OCI-LY7 (cell line): Measurements from ENCODE around the gene SLC1A7. TPM values are rescaled to one million over a fixed set of nuclear protein-coding genes. Genes with fewer than 3 reads are reported as not detected.

ENCODE experiments used
- BruUV-seq: library from RNA; stranded (reverse); fragments of 400-500 nt; replicated peaks from 2 replicates; lab custom pipeline; 2021; lab: Mats Ljungman, UMichigan
- CTCF ChIA-PET: fragments of 300-600 bp; sonication (Branson Sonifier 250); formaldehyde crosslinking; loops from one replicate; lab custom pipeline; 2022; ENCODE audit warnings: antibody characterized with exemption; ENCODE audit not compliant: unreplicated experiment; lab: Charles Lee
- POLR2A ChIA-PET: fragments of 300-600 bp; sonication (Branson Sonifier 250); formaldehyde crosslinking; loops from one replicate; lab custom pipeline; 2022; ENCODE audit warnings: antibody characterized with exemption; lab: Charles Lee
- DNase-seq: peaks from one replicate; pipeline ENCODE4 v3.0.0-alpha.2; 2015; ENCODE audit warnings: low spot score
- H2AFZ ChIP-seq: fragments of 200-600 bp; sonication (generic), shearing (Covaris generic); 2 replicates; pipeline ENCODE4 v1.6.1; 2014; ENCODE audit warnings: mild to moderate bottlenecking, antibody characterized with exemption, low read length, moderate library complexity
- H3K27ac ChIP-seq: fragments of 200-600 bp; sonication (generic); 2 replicates; pipeline ENCODE4 v1.5.1; 2014; ENCODE audit warnings: mixed run types, low read depth, mild to moderate bottlenecking, moderate library complexity, low read length, inconsistent platforms; ENCODE audit not compliant: poor library complexity, severe bottlenecking
- H3K36me3 ChIP-seq: fragments of 200-600 bp; sonication (generic); 2 replicates; pipeline ENCODE4 v1.6.1; 2014; ENCODE audit warnings: mild to moderate bottlenecking, antibody characterized with exemption, low read length, moderate library complexity, mixed read lengths; ENCODE audit not compliant: insufficient read depth
- H3K4me1 ChIP-seq: fragments of 200-600 bp; sonication (generic); 2 replicates; pipeline ENCODE4 v1.5.1; 2014; ENCODE audit warnings: mild to moderate bottlenecking, low read length; ENCODE audit not compliant: insufficient read depth, poor library complexity, severe bottlenecking
- H3K4me2 ChIP-seq: fragments of 200-600 bp; sonication (generic); 2 replicates; pipeline ENCODE4 v1.6.1; 2014; ENCODE audit warnings: mild to moderate bottlenecking, low read length
- H3K4me3 ChIP-seq: fragments of 200-600 bp; sonication (generic); 2 replicates; pipeline ENCODE4 v1.5.1; 2014; ENCODE audit warnings: mild to moderate bottlenecking, low read depth, low read length; ENCODE audit not compliant: poor library complexity, severe bottlenecking
- H3K79me2 ChIP-seq: fragments of 200-600 bp; sonication (generic); 2 replicates; pipeline ENCODE4 v1.6.1; 2016; ENCODE audit warnings: low read depth, mild to moderate bottlenecking, low read length, moderate library complexity, mixed read lengths; ENCODE audit not compliant: insufficient read depth
- H3K9me2 ChIP-seq: fragments of 200-600 bp; sonication (generic); 2 replicates; pipeline ENCODE4 v1.6.1; 2016; ENCODE audit warnings: mild to moderate bottlenecking, low read length, mixed read lengths; ENCODE audit not compliant: insufficient read depth
- H3K9me3 ChIP-seq: fragments of 200-600 bp; sonication (generic); 2 replicates; pipeline ENCODE4 v1.6.1; 2014; ENCODE audit warnings: mild to moderate bottlenecking, mixed run types, low read length, mixed read lengths
- H4K20me1 ChIP-seq: fragments of 200-600 bp; sonication (generic); 2 replicates; pipeline ENCODE4 v1.6.1; 2014; ENCODE audit warnings: mild to moderate bottlenecking, antibody characterized with exemption, low read length, moderate library complexity, mixed read lengths; ENCODE audit not compliant: insufficient read depth
- EZH2phosphoT487 ChIP-seq: fragments of 200-600 bp; sonication (generic); IDR thresholded peaks from 2 replicates; pipeline ENCODE4 v1.6.1; 2018; ENCODE audit warnings: low read depth, borderline replicate concordance, mild to moderate bottlenecking, mixed run types, antibody characterized with exemption, low read length, moderate library complexity, mixed read lengths
- intact Hi-C: fragments of 100-400 bp; cut with micrococcal nuclease; formaldehyde crosslinking; loops from one replicate; pipeline ENCODE4 v1.10.0; 2022; ENCODE audit not compliant: unreplicated experiment
- total RNA-seq, 2 experiments: library from RNA; depleted of rRNA in 1 of 2; stranded (reverse); fragments of >200 nt in 1 of 2; shearing (Covaris generic) in 1 of 2; gene quantifications; 2 replicates each; pipeline ENCODE4 v1.2.3, GENCODE V29; 2014 to 2022
- TF ChIP-seq, protein P1 (sequence below): fragments of 200-600 bp; sonication (generic); conservative IDR thresholded peaks from 2 replicates; pipeline ENCODE4 v1.5.1; 2014; ENCODE audit warnings: mild to moderate bottlenecking, antibody characterized with exemption, low read length, moderate library complexity, mixed read lengths

SLC1A7 gene
- total RNA-seq, 2 experiments from 2014 or later: not detected

DNA sequence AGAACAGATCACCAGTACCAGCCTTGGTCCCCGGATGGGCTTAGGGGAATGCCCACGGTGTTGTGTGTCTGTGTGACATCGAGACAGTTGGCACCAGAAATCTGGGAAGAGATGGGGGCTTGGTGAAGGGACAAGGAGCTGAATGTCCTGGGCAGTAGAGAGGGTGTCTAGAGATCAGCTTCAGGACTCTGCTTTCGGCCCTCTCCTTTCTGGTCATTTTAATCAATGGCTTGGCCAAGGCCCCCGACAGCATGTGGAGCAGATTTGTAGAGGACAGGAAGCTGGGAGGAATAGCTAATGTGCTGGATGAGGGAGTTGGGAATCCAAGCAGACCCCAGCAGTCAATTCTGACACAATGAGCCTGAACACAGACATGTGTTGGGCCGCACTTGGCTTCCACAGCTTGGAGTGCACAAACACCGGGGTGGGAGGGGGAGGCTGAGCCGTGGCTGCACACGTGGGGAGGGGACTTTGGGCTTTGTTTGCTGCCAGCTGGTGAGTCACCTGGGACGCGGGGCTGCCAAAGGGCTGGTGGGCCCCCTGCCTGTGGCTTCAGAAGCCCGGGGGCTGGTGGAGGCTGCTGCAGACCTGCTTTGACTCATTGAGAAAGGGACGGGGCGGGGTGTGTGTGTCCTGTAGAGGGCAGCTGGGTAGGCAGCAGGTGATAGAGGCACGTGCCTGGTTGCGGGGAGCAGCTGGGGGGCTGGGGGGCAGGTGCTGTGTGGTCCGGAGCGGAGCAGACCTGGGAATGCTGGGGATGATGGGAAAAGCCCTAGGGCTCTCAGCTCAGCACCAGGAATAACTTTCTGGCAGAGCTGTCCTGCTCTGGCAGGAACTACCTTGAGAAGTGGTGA lies 20.9 kb downstream of the SLC1A7 start:
- Histone ChIP-seq H3K9me2 (no peaks in the 10 kb centered on the region), H3K36me3 (no peaks in the 10 kb centered on the region), H3K4me2 (no peak overlapping the region), H2AFZ (no peak overlapping the region), H3K4me1 (no peaks in the 10 kb centered on the region), H3K9me3 (no peaks in the 10 kb centered on the region), H4K20me1 (no peaks in the 10 kb centered on the region), H3K27ac (no peak overlapping the region), H3K4me3 (no peak overlapping the region), H3K79me2 (no peaks in the 10 kb centered on the region)
- intact Hi-C loops: no loop called here
- CTCF ChIA-PET: no interaction called here
- BruUV-seq: no TSS peak
- TF ChIP-seq EZH2phosphoT487: no peak
- TF ChIP-seq, protein P1, sequence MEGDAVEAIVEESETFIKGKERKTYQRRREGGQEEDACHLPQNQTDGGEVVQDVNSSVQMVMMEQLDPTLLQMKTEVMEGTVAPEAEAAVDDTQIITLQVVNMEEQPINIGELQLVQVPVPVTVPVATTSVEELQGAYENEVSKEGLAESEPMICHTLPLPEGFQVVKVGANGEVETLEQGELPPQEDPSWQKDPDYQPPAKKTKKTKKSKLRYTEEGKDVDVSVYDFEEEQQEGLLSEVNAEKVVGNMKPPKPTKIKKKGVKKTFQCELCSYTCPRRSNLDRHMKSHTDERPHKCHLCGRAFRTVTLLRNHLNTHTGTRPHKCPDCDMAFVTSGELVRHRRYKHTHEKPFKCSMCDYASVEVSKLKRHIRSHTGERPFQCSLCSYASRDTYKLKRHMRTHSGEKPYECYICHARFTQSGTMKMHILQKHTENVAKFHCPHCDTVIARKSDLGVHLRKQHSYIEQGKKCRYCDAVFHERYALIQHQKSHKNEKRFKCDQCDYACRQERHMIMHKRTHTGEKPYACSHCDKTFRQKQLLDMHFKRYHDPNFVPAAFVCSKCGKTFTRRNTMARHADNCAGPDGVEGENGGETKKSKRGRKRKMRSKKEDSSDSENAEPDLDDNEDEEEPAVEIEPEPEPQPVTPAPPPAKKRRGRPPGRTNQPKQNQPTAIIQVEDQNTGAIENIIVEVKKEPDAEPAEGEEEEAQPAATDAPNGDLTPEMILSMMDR: no peak
- POLR2A ChIA-PET: no interaction called here
- DNase-seq: no peak

DNA sequence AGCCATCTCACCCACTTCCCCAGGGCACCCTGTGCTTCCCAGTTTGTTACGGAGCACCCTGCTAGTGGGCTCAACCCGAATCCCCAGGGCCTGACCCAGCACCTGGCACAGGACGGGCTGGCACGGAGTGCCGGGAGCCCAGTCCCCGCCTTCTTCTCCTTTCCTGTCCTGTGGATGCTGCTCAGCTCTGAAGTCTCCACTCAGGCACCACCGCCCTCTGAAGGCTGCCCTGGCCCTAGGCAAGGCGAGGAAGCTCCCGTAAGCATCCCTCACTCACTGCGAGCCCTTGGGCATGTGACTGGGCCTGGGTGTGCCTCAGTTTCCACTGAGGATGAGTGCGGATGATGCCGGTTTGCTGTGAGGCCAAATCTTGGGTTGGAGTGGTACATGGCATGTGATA lies 21.8 kb downstream of the SLC1A7 start:
- CTCF ChIA-PET: no interaction called here
- intact Hi-C loops: no loop called here
- no peak overlapping the region for H2AFZ ChIP-seq
- H3K4me3 ChIP-seq: no peak overlapping the region
- H3K9me3 ChIP-seq: no peaks in the 10 kb centered on the region
- H4K20me1 ChIP-seq: no peaks in the 10 kb centered on the region
- POLR2A ChIA-PET: no interaction called here
- no peaks in the 10 kb centered on the region for H3K36me3 ChIP-seq
- no peak overlapping the region for H3K4me2 ChIP-seq
- no peak for TF ChIP-seq EZH2phosphoT487
- TF ChIP-seq, protein P1: no peak
- BruUV-seq: no TSS peak
- H3K79me2 ChIP-seq: no peaks in the 10 kb centered on the region
- no peaks in the 10 kb centered on the region for H3K4me1 ChIP-seq
- no peak for DNase-seq
- no peaks in the 10 kb centered on the region for H3K9me2 ChIP-seq
- H3K27ac ChIP-seq: no peak overlapping the region

DNA sequence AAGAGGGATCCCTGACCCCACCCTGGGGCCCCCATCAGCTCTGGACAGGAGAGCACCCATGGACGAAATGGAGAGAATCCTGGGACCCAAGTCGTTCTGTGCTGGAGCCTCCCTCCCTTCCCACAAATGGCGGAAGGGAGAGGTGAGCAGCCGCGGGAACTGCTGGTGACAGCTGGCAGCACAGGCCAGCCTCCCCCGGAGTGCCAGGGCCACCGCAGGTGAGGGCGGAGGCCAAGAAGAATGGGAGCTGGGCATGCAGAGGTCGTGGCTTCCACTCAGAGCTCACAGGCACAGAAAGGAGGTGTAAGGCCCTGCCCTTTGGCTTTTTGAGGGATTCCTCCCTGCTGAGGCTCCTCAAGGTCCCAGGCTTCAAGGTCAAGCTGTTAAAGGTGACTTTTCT lies 24.6 kb downstream of the SLC1A7 start:
- no peak overlapping the region for H2AFZ ChIP-seq
- H3K36me3 ChIP-seq: no peaks in the 10 kb centered on the region
- DNase-seq: no peak
- H3K9me3 ChIP-seq: no peaks in the 10 kb centered on the region
- no peaks in the 10 kb centered on the region for H3K9me2 ChIP-seq
- H3K4me3 ChIP-seq: no peak overlapping the region
- no peaks in the 10 kb centered on the region for H3K79me2 ChIP-seq
- H3K27ac ChIP-seq: no peak overlapping the region
- TF ChIP-seq, protein P1: no peak
- no peak for TF ChIP-seq EZH2phosphoT487
- ChIA-PET CTCF (no interaction called here), POLR2A (no interaction called here)
- no peaks in the 10 kb centered on the region for H4K20me1 ChIP-seq
- no peak overlapping the region for H3K4me2 ChIP-seq
- BruUV-seq: no TSS peak
- no peaks in the 10 kb centered on the region for H3K4me1 ChIP-seq
- intact Hi-C loops: no loop called here
